GM23248 (cell line): ENCODE measurements around the gene PHKA2. TPM values are rescaled to one million over a fixed set of nuclear protein-coding genes. Genes with fewer than 3 reads are reported as not detected.

Experiments
- DNase-seq: peaks from one replicate; pipeline ENCODE4 v3.0.0-alpha.2; 2015
- H2AFZ ChIP-seq: fragments of 200-600 bp; sonication (generic); 2 replicates; pipeline ENCODE4 v1.6.1; 2016; ENCODE audit warnings: antibody characterized with exemption
- H3F3A ChIP-seq: fragments of 200-600 bp; sonication (generic); 2 replicates; pipeline ENCODE4 v1.6.1; 2016; ENCODE audit warnings: mild to moderate bottlenecking, antibody characterized with exemption, mixed run types; ENCODE audit not compliant: insufficient read depth
- H3K27ac ChIP-seq: fragments of 200-600 bp; sonication (generic); 2 replicates; pipeline ENCODE4 v1.5.1; 2016; ENCODE audit warnings: mild to moderate bottlenecking
- H3K27me3 ChIP-seq: fragments of 200-600 bp; sonication (generic); replicated peaks from 2 replicates; pipeline ENCODE4 v1.6.1; 2016; ENCODE audit warnings: mild to moderate bottlenecking; ENCODE audit not compliant: insufficient read depth
- H3K36me3 ChIP-seq: fragments of 200-600 bp; sonication (generic); 2 replicates; pipeline ENCODE4 v1.6.1; 2016; ENCODE audit warnings: low read depth, mild to moderate bottlenecking
- H3K4me1 ChIP-seq: fragments of 200-600 bp; sonication (generic); 2 replicates; pipeline ENCODE4 v1.6.1; 2016; ENCODE audit warnings: mild to moderate bottlenecking; ENCODE audit not compliant: insufficient read depth
- H3K4me2 ChIP-seq: fragments of 200-600 bp; sonication (generic); one replicate; pipeline ENCODE4 v1.6.1; 2016; ENCODE audit warnings: mild to moderate bottlenecking; ENCODE audit not compliant: unreplicated experiment
- H3K4me3 ChIP-seq: fragments of 200-600 bp; sonication (generic); 2 replicates; pipeline ENCODE4 v1.5.1; 2016; ENCODE audit warnings: mild to moderate bottlenecking
- H3K79me2 ChIP-seq: fragments of 200-600 bp; sonication (generic); 2 replicates; pipeline ENCODE4 v1.6.1; 2016; ENCODE audit warnings: mild to moderate bottlenecking; ENCODE audit not compliant: insufficient read depth
- H3K9ac ChIP-seq: fragments of 200-600 bp; sonication (generic); 2 replicates; pipeline ENCODE4 v1.6.1; 2016; ENCODE audit warnings: mild to moderate bottlenecking
- H3K9me2 ChIP-seq: fragments of 200-600 bp; sonication (generic); 2 replicates; pipeline ENCODE4 v1.6.1; 2016; ENCODE audit warnings: mixed run types, mild to moderate bottlenecking, moderate library complexity; ENCODE audit not compliant: insufficient read depth
- H3K9me3 ChIP-seq: fragments of 200-600 bp; sonication (generic); one replicate; pipeline ENCODE4 v1.6.1; 2017; ENCODE audit warnings: low read depth
- H4K20me1 ChIP-seq: fragments of 200-600 bp; sonication (generic); 2 replicates; pipeline ENCODE4 v1.6.0; 2016; ENCODE audit not compliant: insufficient read depth
- EZH2 ChIP-seq: fragments of 200-600 bp; sonication (generic); IDR thresholded peaks from 2 replicates; pipeline ENCODE4 v1.6.1; 2018; ENCODE audit warnings: antibody characterized with exemption, mild to moderate bottlenecking; ENCODE audit not compliant: insufficient read depth, poor library complexity, severe bottlenecking
- EZH2phosphoT487 ChIP-seq: fragments of 200-600 bp; sonication (generic); IDR thresholded peaks from 2 replicates; pipeline ENCODE4 v1.6.1; 2018; ENCODE audit warnings: antibody characterized with exemption, moderate library complexity, mild to moderate bottlenecking, low read depth; ENCODE audit not compliant: insufficient read depth
- WGBS, 2 experiments: methylation state at CpG; one replicate each; pipeline ENCODE4 v1.1.6; 2015 to 2017; ENCODE audit warnings: low lambda C conversion rate in 2 of 2, low coverage in 1 of 2; ENCODE audit errors: missing lambda C conversion rate in 2 of 2; 5-methylcytosine and 5-hydroxymethylcytosine counted together
- in situ Hi-C: fragments of 300-500 bp; cut with MboI; formaldehyde crosslinking; loops from 2 replicates; pipeline ENCODE4 v1.15.0; 2020
- polyA plus RNA-seq: library from polyadenylated mRNA; unstranded; fragments of >200 nt; fragmentation: Nextera tagmentation; extraction: Ambion mirVana; gene quantifications from 2 replicates; pipeline ENCODE4 v1.2.1, GENCODE V29; 2016
- total RNA-seq: library from RNA; depleted of rRNA; stranded (reverse); fragments of >200 nt; shearing (Covaris generic); gene quantifications from 2 replicates; pipeline ENCODE4 v1.2.3, GENCODE V29; 2014

Gene PHKA2
- total and polyA plus RNA-seq, 2 experiments from 2014 or later: 6.8 to 9.9 TPM

GRCh38 chrX:18892899-18893298, 91.0 kb downstream of the PHKA2 start:
- DNase-seq: no peak
- Histone ChIP-seq H3K4me1 (no peaks in the 10 kb centered on the region), H3K27me3 (no peaks in the 10 kb centered on the region), H2AFZ (no peak overlapping the region), H3K4me2 (no peak overlapping the region), H3K4me3 (no peak overlapping the region), H3K9me3 (no peaks in the 10 kb centered on the region), H3K79me2 (no peaks in the 10 kb centered on the region), H4K20me1 (no peaks in the 10 kb centered on the region), H3K36me3 (no peaks in the 10 kb centered on the region), H3K27ac (no peak overlapping the region), H3F3A (no peaks in the 10 kb centered on the region), H3K9me2 (no peaks in the 10 kb centered on the region), H3K9ac (no peak overlapping the region)
- in situ Hi-C loops: loop anchor here (10.0 kb wide), 1 partner anchor 498 kb away; no protein-coding TSS in a partner anchor
- TF ChIP-seq EZH2phosphoT487 (no peak), EZH2 (no peak)
- 97 to 98% methylated on average over 6 of the region's 6 CpGs for WGBS, 2 experiments

- Histone ChIP-seq H3K4me2 (no peak overlapping the region), H3K4me1 (no peaks in the 10 kb centered on the region), H4K20me1 (no peaks in the 10 kb centered on the region), H3K27me3 (no peaks in the 10 kb centered on the region), H3K4me3 (no peak overlapping the region), H3K36me3 (no peaks in the 10 kb centered on the region), H2AFZ (no peak overlapping the region), H3K9ac (no peak overlapping the region), H3F3A (no peaks in the 10 kb centered on the region), H3K9me2 (no peaks in the 10 kb centered on the region), H3K27ac (no peak overlapping the region), H3K9me3 (no peaks in the 10 kb centered on the region), H3K79me2 (no peaks in the 10 kb centered on the region)
- TF ChIP-seq EZH2 (no peak), EZH2phosphoT487 (no peak)
- 92 to 94% methylated on average over 7 to 9 of the region's 9 CpGs for WGBS, 2 experiments
- no peak for DNase-seq
- in situ Hi-C loops: loop anchor here (10.0 kb wide), 1 partner anchor 497 kb away; no protein-coding TSS in a partner anchor
These were observed 92.4 kb downstream of the PHKA2 start for GRCh38 chrX:18891548-18891945.

- Histone ChIP-seq H3K27ac (no peak overlapping the region), H3K9me3 (no peaks in the 10 kb centered on the region), H3F3A (no peaks in the 10 kb centered on the region), H3K9ac (no peak overlapping the region), H3K27me3 (no peaks in the 10 kb centered on the region), H3K36me3 (no peaks in the 10 kb centered on the region), H4K20me1 (no peaks in the 10 kb centered on the region), H3K4me1 (0 out of 2 replicates have a peak, but pooled peaks cover under 1% of the 10 kb centered on the region), H3K4me3 (no peak overlapping the region), H2AFZ (no peak overlapping the region), H3K4me2 (no peak overlapping the region), H3K79me2 (no peaks in the 10 kb centered on the region), H3K9me2 (no peaks in the 10 kb centered on the region)
- no peak for TF ChIP-seq EZH2phosphoT487
- no peak for TF ChIP-seq EZH2
- WGBS, 2 experiments: 84 to 86% methylated on average over 22 to 23 of the region's 24 CpGs
- in situ Hi-C loops: loop anchor here (10.0 kb wide), 1 partner anchor 496 kb away; no protein-coding TSS in a partner anchor
- DNase-seq: no peak
These were observed 93.0 kb downstream of the PHKA2 start for GRCh38 chrX:18890724-18891547.

- Histone ChIP-seq H3K27ac (no peak overlapping the region), H3K9me2 (no peaks in the 10 kb centered on the region), H3K36me3 (no peaks in the 10 kb centered on the region), H3K79me2 (no peaks in the 10 kb centered on the region), H3K9me3 (no peaks in the 10 kb centered on the region), H3K9ac (no peak overlapping the region), H3K27me3 (no peaks in the 10 kb centered on the region), H3K4me1 (0 out of 2 replicates have a peak, but pooled peaks cover 6% of the 10 kb centered on the region), H4K20me1 (no peaks in the 10 kb centered on the region), H3K4me2 (no peak overlapping the region), H2AFZ (no peak overlapping the region), H3F3A (no peaks in the 10 kb centered on the region), H3K4me3 (no peak overlapping the region)
- no peak for DNase-seq
- no peak for TF ChIP-seq EZH2phosphoT487
- no peak for TF ChIP-seq EZH2
- in situ Hi-C loops: loop anchor here (10.0 kb wide), 1 partner anchor 495 kb away; no protein-coding TSS in a partner anchor
- WGBS, 2 experiments: 44 to 70% methylated on average over 3 to 7 of the region's 7 CpGs
These were observed 93.9 kb downstream of the PHKA2 start for GRCh38 chrX:18890049-18890381.
